ENCODE results near the gene PAFAH2. TPM values are rescaled to one million over a fixed set of nuclear protein-coding genes. Genes with fewer than 3 reads are reported as not detected.

The PAFAH2 gene
- 10 to 100 TPM; 11.4 to 36.0 (median 12.7) TPM for total RNA-seq
- 10 to 100 TPM; 19.5 to 23.7 TPM for polyA plus RNA-seq
- 32.7 reads per million, percentile 62 among the genes with 10 or more reads in this experiment for total RNA-seq

DNA sequence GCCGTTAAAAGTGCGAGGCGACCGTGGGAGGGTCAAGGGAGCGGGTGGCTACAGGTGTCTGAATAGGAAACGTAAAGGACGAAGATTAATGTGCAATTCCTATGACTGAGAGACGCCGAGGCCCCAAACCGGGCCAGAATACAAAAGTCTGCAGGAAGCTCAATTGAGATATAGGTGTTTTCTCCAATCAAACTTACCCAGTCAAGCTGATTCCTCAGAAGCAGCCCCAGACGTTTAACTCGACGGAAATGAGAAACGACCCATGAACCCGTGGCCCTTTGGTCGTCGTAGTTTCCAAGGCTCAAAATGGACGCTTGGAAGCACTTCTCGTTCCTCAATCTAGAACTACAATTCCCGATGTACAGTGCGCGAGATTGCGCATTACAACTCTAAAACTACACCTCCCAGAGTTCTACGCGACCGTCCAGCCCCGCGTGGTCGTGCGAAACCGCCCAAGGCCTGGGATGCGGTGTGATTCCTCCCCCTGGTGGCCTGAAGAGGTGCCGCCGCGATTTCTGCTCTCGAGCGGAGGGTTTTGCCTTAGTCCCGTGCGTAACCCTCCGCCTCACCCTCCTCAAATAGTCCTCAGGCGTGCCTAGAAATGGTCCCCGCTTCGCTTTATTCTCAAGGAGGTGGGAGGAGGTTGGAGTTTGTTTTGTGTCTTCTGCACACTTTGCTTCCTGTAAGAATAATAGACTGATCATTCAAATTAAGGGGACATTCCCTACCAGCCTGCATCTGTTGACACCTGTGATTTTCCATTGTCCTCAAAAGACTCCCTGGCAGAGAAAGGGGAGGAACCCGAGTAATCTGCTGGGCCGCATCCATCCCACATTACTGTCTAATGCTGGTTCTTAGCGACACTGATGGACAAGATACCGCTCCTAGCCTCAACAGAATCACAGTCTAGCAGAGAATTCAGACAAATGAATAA, at the start of gene PAFAH2:
Gene PAFAH2 (minus strand): TSS at position 236 of the 934 bp plus-strand sequence. CDS start 7,247 bp downstream, outside the sequence.
- Mint-ChIP-seq H3K36me3 (peaks cover 2 to 5% (median 4%) of the 10 kb centered on the region in 5 donors), H3K4me3 (peak within 1 kb of the TSS; percentile 91 to 99 (median 96)), H3K27me3 (no peaks in the 10 kb centered on the region), H3K4me1 (peaks cover 19 to 50% (median 40%) of the 10 kb centered on the region in 7 donors), H3K27ac (peak within 1 kb of the TSS; percentile 96 to 99 (median 99)), H3K9me3 (peaks cover 0 to 4% (median 0%) of the 10 kb centered on the region in 11 donors)
- ChIA-PET CTCF (interaction anchor here (0.6 to 13.0 kb wide), 20 partner anchors 9 to 1367 kb away, joined by 3 to 361 read pairs (median 4); partner anchors contain the start of genes PAQR7 and STMN1), POLR2A (interaction anchor here (0.9 to 12.3 kb wide), 16 partner anchors 8 to 766 kb away, joined by 3 to 226 read pairs (median 6); partner anchors contain the start of genes AUNIP, MTFR1L, STMN1 and SYF2)
- Histone ChIP-seq H3K4me1 (ENCODE audit: control insufficient read depth in 2 of 2, insufficient read depth in 2 of 2, low read length in 2 of 2) (peaks cover 8 to 18% of the 10 kb centered on the region in 2 donors), H3K27ac (ENCODE audit: low read depth, low read length) (peak within 1 kb of the TSS; percentile 89), H3K4me3 (ENCODE audit: low read length) (peak within 1 kb of the TSS; percentile 76), H3K9me3 (ENCODE audit: control insufficient read depth in 2 of 3, low read length in 3 of 3) (no peaks in the 10 kb centered on the region), H3K27me3 (ENCODE audit: control insufficient read depth in 2 of 2, insufficient read depth in 2 of 2, low read length in 2 of 2) (no peaks in the 10 kb centered on the region), H3K36me3 (ENCODE audit: control insufficient read depth in 2 of 3, insufficient read depth in 3 of 3, low read length in 3 of 3) (no peaks in the 10 kb centered on the region)
- ATAC-seq = peak; percentile 98
- peak; percentile 83 to 99 (median 98) for DNase-seq
- intact Hi-C loops (cut with micrococcal nuclease) = loop anchor here (1.0 to 10.0 kb wide), 16 partner anchors 8 to 751 kb away; partner anchors contain the start of genes AUNIP (in 2 of the 2), MACO1 (in 2 of the 2), CEP85 (in 1 of the 2) and DHDDS (in 1 of the 2)

DNA sequence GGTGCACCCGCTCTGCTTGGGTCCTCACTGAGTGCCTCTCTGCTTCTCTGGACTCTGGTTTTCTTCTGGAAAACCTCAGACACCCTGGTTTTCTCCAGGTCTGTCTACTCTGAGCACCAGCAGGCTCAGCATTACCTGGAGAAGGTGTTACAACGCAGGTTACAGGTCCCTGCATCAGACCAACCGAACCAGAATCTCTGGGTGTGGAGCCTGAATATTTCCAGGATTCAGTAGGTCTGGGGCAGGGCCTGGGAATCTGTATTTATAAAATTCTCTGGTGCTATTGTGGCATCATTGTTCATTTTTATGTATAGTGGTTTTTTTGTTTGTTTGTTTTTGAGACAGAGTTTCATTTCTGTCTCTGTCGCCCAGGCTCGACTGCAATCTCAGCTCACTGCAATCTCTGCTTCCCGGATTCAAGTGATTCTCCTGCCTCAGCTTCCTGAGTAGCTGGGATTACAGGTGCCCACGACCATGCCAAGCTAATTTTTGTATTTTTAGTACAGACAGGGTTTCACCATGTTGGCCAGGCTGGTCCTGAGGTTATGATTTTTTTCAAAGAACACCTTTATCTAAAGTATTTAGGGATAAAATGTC, 49.5 kb upstream of the PAFAH2 start:
- peaks cover 0 to 3% of the 10 kb centered on the region in 2 donors for H3K27me3 ChIP-seq (ENCODE audit: control insufficient read depth in 2 of 2, insufficient read depth in 2 of 2, low read length in 2 of 2)
- no peak overlapping the region for H3K4me3 ChIP-seq (ENCODE audit: low read length)
- POLR2A ChIA-PET = no interaction called here
- no peak overlapping the region for H3K4me3 Mint-ChIP-seq
- H3K4me1 ChIP-seq (ENCODE audit: control insufficient read depth in 2 of 2, insufficient read depth in 2 of 2, low read length in 2 of 2) = no peaks in the 10 kb centered on the region
- intact Hi-C loops (cut with micrococcal nuclease) = no loop called here
- no peak overlapping the region for H3K27ac ChIP-seq (ENCODE audit: low read depth, low read length)
- H3K9me3 ChIP-seq (ENCODE audit: control insufficient read depth in 2 of 3, low read length in 3 of 3) = no peaks in the 10 kb centered on the region
- H3K36me3 Mint-ChIP-seq = peaks cover 0 to 5% (median 0%) of the 10 kb centered on the region in 5 donors
- H3K4me1 Mint-ChIP-seq = peaks cover 0 to 7% (median 3%) of the 10 kb centered on the region in 7 donors
- H3K9me3 Mint-ChIP-seq = no peaks in the 10 kb centered on the region
- ATAC-seq = no peak
- no peak overlapping the region for H3K27ac Mint-ChIP-seq
- DNase-seq = no peak
- no peaks in the 10 kb centered on the region for H3K36me3 ChIP-seq (ENCODE audit: control insufficient read depth in 2 of 3, insufficient read depth in 3 of 3, low read length in 3 of 3)
- peaks cover 54 to 85% (median 61%) of the 10 kb centered on the region in 5 donors for H3K27me3 Mint-ChIP-seq
- CTCF ChIA-PET = interaction anchor here (1.3 kb wide), 1 partner anchor 12 kb away, joined by 3 read pairs; no protein-coding TSS in a partner anchor

GRCh38 chr1:26046246-26047095, 48.6 kb upstream of the PAFAH2 start:
- no peak overlapping the region for H3K27ac Mint-ChIP-seq
- Histone ChIP-seq H3K27ac (ENCODE audit: low read depth, low read length) (no peak overlapping the region), H3K36me3 (ENCODE audit: control insufficient read depth in 2 of 3, insufficient read depth in 3 of 3, low read length in 3 of 3) (no peaks in the 10 kb centered on the region), H3K4me1 (ENCODE audit: control insufficient read depth in 2 of 2, insufficient read depth in 2 of 2, low read length in 2 of 2) (no peaks in the 10 kb centered on the region), H3K9me3 (ENCODE audit: control insufficient read depth in 2 of 3, low read length in 3 of 3) (no peaks in the 10 kb centered on the region), H3K4me3 (ENCODE audit: low read length) (no peak overlapping the region), H3K27me3 (ENCODE audit: control insufficient read depth in 2 of 2, insufficient read depth in 2 of 2, low read length in 2 of 2) (peaks cover 0 to 3% of the 10 kb centered on the region in 2 donors)
- ChIA-PET POLR2A (no interaction called here), CTCF (interaction anchor here (2.3 kb wide), 1 partner anchor 10 kb away, joined by 10 read pairs; no protein-coding TSS in a partner anchor)
- no peak for ATAC-seq
- intact Hi-C loops (cut with micrococcal nuclease) = no loop called here
- peaks cover 0 to 5% (median 0%) of the 10 kb centered on the region in 5 donors for H3K36me3 Mint-ChIP-seq
- DNase-seq = no peak
- peak overlapping the region in 4 of 10 donors; percentile 42 to 65 (median 54) for H3K4me3 Mint-ChIP-seq
- peaks cover 0 to 7% (median 3%) of the 10 kb centered on the region in 7 donors for H3K4me1 Mint-ChIP-seq
- peaks cover 50 to 82% (median 59%) of the 10 kb centered on the region in 5 donors for H3K27me3 Mint-ChIP-seq
- H3K9me3 Mint-ChIP-seq = no peaks in the 10 kb centered on the region

- H3K4me1 ChIP-seq (ENCODE audit: control insufficient read depth in 2 of 2, insufficient read depth in 2 of 2, low read length in 2 of 2) = no peaks in the 10 kb centered on the region
- H3K9me3 ChIP-seq (ENCODE audit: control insufficient read depth in 2 of 3, low read length in 3 of 3) = no peaks in the 10 kb centered on the region
- Mint-ChIP-seq H3K27ac (no peak within 1 kb of the TSS), H3K27me3 (peaks cover 45 to 79% (median 59%) of the 10 kb centered on the region in 5 donors), H3K4me3 (peak within 1 kb of the TSS in 5 of 10 donors; percentile 3 to 69 (median 49)), H3K4me1 (peaks cover 0 to 7% (median 3%) of the 10 kb centered on the region in 7 donors), H3K9me3 (no peaks in the 10 kb centered on the region), H3K36me3 (peaks cover 0 to 5% (median 0%) of the 10 kb centered on the region in 5 donors)
- no peak within 1 kb of the TSS for H3K4me3 ChIP-seq (ENCODE audit: low read length)
- CTCF ChIA-PET = interaction anchor here (2.3 kb wide), 1 partner anchor 9 kb away, joined by 10 read pairs; no protein-coding TSS in a partner anchor
- ATAC-seq (no peak), DNase-seq (no peak)
- intact Hi-C loops (cut with micrococcal nuclease) = no loop called here
- H3K27me3 ChIP-seq (ENCODE audit: control insufficient read depth in 2 of 2, insufficient read depth in 2 of 2, low read length in 2 of 2) = peaks cover 0 to 3% of the 10 kb centered on the region in 2 donors
- POLR2A ChIA-PET = no interaction called here
- no peak within 1 kb of the TSS for H3K27ac ChIP-seq (ENCODE audit: low read depth, low read length)
- H3K36me3 ChIP-seq (ENCODE audit: control insufficient read depth in 2 of 3, insufficient read depth in 3 of 3, low read length in 3 of 3) = no peaks in the 10 kb centered on the region
Observed at GRCh38 chr1:26045722-26046245, 47.9 kb upstream of the PAFAH2 start, which contains the start of gene SLC30A2. TSS of gene SLC30A2 (minus strand) at chr1:26046118. CDS start at chr1:26045896, 222 bp downstream.

- Mint-ChIP-seq H3K4me3 (peak overlapping the region in 3 of 10 donors; percentile 3 to 69 (median 23)), H3K4me1 (peaks cover 0 to 7% (median 3%) of the 10 kb centered on the region in 7 donors), H3K9me3 (no peaks in the 10 kb centered on the region), H3K27ac (no peak overlapping the region), H3K27me3 (peaks cover 39 to 73% (median 56%) of the 10 kb centered on the region in 5 donors), H3K36me3 (peaks cover 0 to 5% (median 0%) of the 10 kb centered on the region in 5 donors)
- POLR2A ChIA-PET = no interaction called here
- peaks cover 0 to 3% of the 10 kb centered on the region in 2 donors for H3K27me3 ChIP-seq (ENCODE audit: control insufficient read depth in 2 of 2, insufficient read depth in 2 of 2, low read length in 2 of 2)
- no peaks in the 10 kb centered on the region for H3K36me3 ChIP-seq (ENCODE audit: control insufficient read depth in 2 of 3, insufficient read depth in 3 of 3, low read length in 3 of 3)
- no peaks in the 10 kb centered on the region for H3K4me1 ChIP-seq (ENCODE audit: control insufficient read depth in 2 of 2, insufficient read depth in 2 of 2, low read length in 2 of 2)
- ATAC-seq = no peak
- H3K9me3 ChIP-seq (ENCODE audit: control insufficient read depth in 2 of 3, low read length in 3 of 3) = no peaks in the 10 kb centered on the region
- CTCF ChIA-PET = interaction anchor here (2.3 kb wide), 1 partner anchor 9 kb away, joined by 10 read pairs; no protein-coding TSS in a partner anchor
- no peak overlapping the region for H3K27ac ChIP-seq (ENCODE audit: low read depth, low read length)
- DNase-seq = no peak
- no peak overlapping the region for H3K4me3 ChIP-seq (ENCODE audit: low read length)
- intact Hi-C loops (cut with micrococcal nuclease) = no loop called here
Observed at GRCh38 chr1:26044971-26045721, 47.3 kb upstream of the PAFAH2 start.

Data from naive thymus-derived CD4-positive, alpha-beta T cell (primary cell).